Endothelial cell of umbilical vein (primary cell): ENCODE data around the gene TBC1D9. TPM values are rescaled to one million over a fixed set of nuclear protein-coding genes. Genes with fewer than 3 reads are reported as not detected.
A peak's percentile ranks its signal among the peaks of the same experiment; 100 is the strongest.

ENCODE experiments used
- BruUV-seq: library from RNA; stranded (reverse); fragments of 400-500 nt; replicated peaks from 2 replicates; lab custom pipeline; 2021; lab: Mats Ljungman, UMichigan
- CTCF ChIA-PET: fragments of 300-600, 350-600 bp; sonication (Branson Sonifier 250); formaldehyde crosslinking; loops from one replicate; lab custom pipeline; 2021; ENCODE audit warnings: antibody characterized with exemption, inconsistent platforms; lab: Charles Lee
- POLR2A ChIA-PET: fragments of 300-600, 350-600 bp; sonication (Branson Sonifier 250); formaldehyde crosslinking; loops from one replicate; lab custom pipeline; 2021; ENCODE audit warnings: antibody characterized with exemption, inconsistent platforms; lab: Charles Lee
- DNase-seq: peaks from one replicate; pipeline ENCODE4 v3.0.0-alpha.2; 2011; ENCODE audit warnings: low read depth, low spot score
- FAIRE-seq: peaks from 2 replicates; lab custom pipeline; 2011; peaks lifted over from hg19 to GRCh38; lab: Jason Lieb, UNC
- H2AFZ ChIP-seq: 2 replicates; pipeline ENCODE4 v1.6.0; 2012; ENCODE audit warnings: low read depth, low read length, control low read depth, inconsistent platforms
- H3K27ac ChIP-seq: 2 replicates; pipeline ENCODE4 v1.5.1; 2011; ENCODE audit warnings: low read depth, mild to moderate bottlenecking, control low read depth, low read length, moderate library complexity; ENCODE audit not compliant: insufficient read depth
- H3K27me3 ChIP-seq, 2 experiments: 2 replicates each; pipeline versions ENCODE4 v1.6.0 to v1.6.1; 2011; ENCODE audit warnings: low read length in 2 of 2, mixed read lengths in 1 of 2; ENCODE audit not compliant: control insufficient read depth in 2 of 2, insufficient read depth in 2 of 2
- H3K36me3 ChIP-seq, 2 experiments: 2 replicates in 1 of 2; 3 replicates in 1 of 2; pipeline ENCODE4 v1.5.1; 2011; ENCODE audit warnings: low read length in 2 of 2, mild to moderate bottlenecking in 1 of 2, moderate library complexity in 1 of 2; ENCODE audit not compliant: control insufficient read depth in 2 of 2, insufficient read depth in 2 of 2; ENCODE audit errors: extremely low read depth in 1 of 2
- H3K4me1 ChIP-seq: 3 replicates; pipeline ENCODE4 v1.5.1; 2011; ENCODE audit warnings: mild to moderate bottlenecking, low read length; ENCODE audit not compliant: control insufficient read depth, insufficient read depth; ENCODE audit errors: extremely low read depth
- H3K4me2 ChIP-seq: 2 replicates; pipeline ENCODE4 v1.6.1; 2011; ENCODE audit warnings: low read length, control low read depth, mixed read lengths; ENCODE audit not compliant: insufficient read depth
- H3K4me3 ChIP-seq, 3 experiments: fragments of 200-600 bp in 1 of 3; sonication (generic), shearing (Covaris generic) in 1 of 3; replicated peaks in 1 of 3; 2 replicates each; pipeline ENCODE4 v1.5.1; 2011 to 2016; ENCODE audit warnings: control low read depth in 3 of 3, low read length in 3 of 3, mild to moderate bottlenecking in 2 of 3, inconsistent platforms in 1 of 3, low read depth in 1 of 3, moderate library complexity in 1 of 3; ENCODE audit not compliant: insufficient read depth in 1 of 3
- H3K79me2 ChIP-seq: 2 replicates; pipeline ENCODE4 v1.6.0; 2012; ENCODE audit warnings: low read length, inconsistent platforms; ENCODE audit not compliant: control insufficient read depth, insufficient read depth
- H3K9ac ChIP-seq: replicated peaks from 2 replicates; pipeline ENCODE3; 2011; ENCODE audit warnings: low read length, control low read depth; ENCODE audit not compliant: insufficient read depth; ENCODE audit errors: extremely low read depth
- H3K9me1 ChIP-seq: replicated peaks from 3 replicates; pipeline ENCODE4 v1.6.0; 2011; ENCODE audit warnings: mild to moderate bottlenecking, low read length; ENCODE audit not compliant: control insufficient read depth, insufficient read depth; ENCODE audit errors: extremely low read depth
- H3K9me3 ChIP-seq: replicated peaks from 2 replicates; pipeline ENCODE4 v1.5.1; 2012; ENCODE audit warnings: low read length, inconsistent platforms; ENCODE audit not compliant: control insufficient read depth, insufficient read depth
- H4K20me1 ChIP-seq: replicated peaks from 2 replicates; pipeline ENCODE3; 2011; ENCODE audit warnings: mild to moderate bottlenecking, low read length; ENCODE audit not compliant: control insufficient read depth, insufficient read depth; ENCODE audit errors: extremely low read depth
- CTCF ChIP-seq, 2 donors: IDR thresholded peaks; 1 replicate in 1 of 2; 2 replicates in 1 of 2; pipeline ENCODE4 v1.5.1; 2011; ENCODE audit warnings: low read length in 2 of 2, mild to moderate bottlenecking in 2 of 2, moderate library complexity in 2 of 2, control low read depth in 1 of 2, inconsistent platforms in 1 of 2, low read depth in 1 of 2; ENCODE audit not compliant: insufficient read depth in 1 of 2; ENCODE audit errors: extremely low read depth in 1 of 2
- EZH2 ChIP-seq: IDR thresholded peaks from 2 replicates; pipeline ENCODE4 v1.6.1; 2012; ENCODE audit warnings: borderline replicate concordance, low read depth, mild to moderate bottlenecking, moderate library complexity, low read length, inconsistent platforms; ENCODE audit not compliant: severe bottlenecking
- FOS ChIP-seq: IDR thresholded peaks from 2 replicates; pipeline ENCODE4 v1.6.1; 2011; ENCODE audit warnings: mild to moderate bottlenecking, low read length, moderate library complexity, borderline replicate concordance; ENCODE audit not compliant: insufficient read depth
- GATA2 ChIP-seq: IDR thresholded peaks from 2 replicates; pipeline ENCODE4 v1.7.0; 2011; ENCODE audit warnings: low read depth, mild to moderate bottlenecking, moderate library complexity, mixed read lengths, low read length; ENCODE audit not compliant: insufficient read length, insufficient read depth
- JUN ChIP-seq: IDR thresholded peaks from 2 replicates; pipeline ENCODE4 v1.6.1; 2011; ENCODE audit warnings: borderline replicate concordance, low read depth; ENCODE audit not compliant: insufficient read length, insufficient read depth
- MAX ChIP-seq: IDR thresholded peaks from 2 replicates; pipeline ENCODE4 v1.6.1; 2011; ENCODE audit not compliant: insufficient read depth, insufficient read length
- MYC ChIP-seq: IDR thresholded peaks from one replicate; pipeline ENCODE4 v1.6.1; 2011; ENCODE audit warnings: mild to moderate bottlenecking, low read depth, low read length
- POLR2A ChIP-seq: IDR thresholded peaks from 2 replicates; pipeline ENCODE4 v1.6.1; 2012; ENCODE audit warnings: low read depth, mild to moderate bottlenecking, control low read depth, low read length
- POLR2AphosphoS5 ChIP-seq: IDR thresholded peaks from 2 replicates; pipeline ENCODE4 v1.6.1; 2012; ENCODE audit warnings: low read depth, mild to moderate bottlenecking, control low read depth, low read length, moderate library complexity; ENCODE audit not compliant: insufficient read depth
- dilution Hi-C: fragments of 300-500 bp; cut with MboI; formaldehyde crosslinking; loops from one replicate; pipeline ENCODE4 v1.15.0; 2019; ENCODE audit warnings: low sequenced_read_pairs; ENCODE audit not compliant: extremely low pct_ligation_motif_present
- intact Hi-C: fragments of 100-400 bp; cut with micrococcal nuclease; formaldehyde crosslinking; loops from one replicate; pipeline ENCODE4 v1.10.0; 2022
- polyA plus RNA-seq, 4 experiments: library from polyadenylated mRNA; depleted of rRNA in 3 of 4; stranded (reverse) in 3 of 4; unstranded in 1 of 4; fragments of >200 nt; gene quantifications; 2 replicates each; pipeline versions ENCODE4 v1.2.1 to v1.2.3, GENCODE V29; 2011 to 2012; ENCODE audit warnings: missing spikeins in 1 of 4
- total RNA-seq: library from RNA; stranded (reverse); gene quantifications from 2 replicates; pipeline ENCODE4 v1.2.3, GENCODE V29; 2021

TBC1D9 gene
- total and polyA plus RNA-seq, 2 donors (not counting 3 experiments of a cell fraction or from before 2014, with no cell fraction given) = 21.7 to 45.3 TPM

- no TSS peak for BruUV-seq
- DNase-seq (peak; percentile 59), FAIRE-seq (no peak)
- H3K9me3 ChIP-seq = no peaks in the 10 kb centered on the region
- no peaks in the 10 kb centered on the region for H3K4me1 ChIP-seq
- no peaks in the 10 kb centered on the region for H3K79me2 ChIP-seq
- dilution Hi-C loops (no loop called here), intact Hi-C loops (loop anchor here (1.0 kb wide), 1 partner anchor 224 kb away; no protein-coding TSS in a partner anchor)
- ChIA-PET POLR2A (no interaction called here), CTCF (interaction anchor here (1.0 to 3.0 kb wide), 6 partner anchors 12 to 267 kb away, joined by 3 to 18 read pairs (median 4); partner anchors contain the start of gene TBC1D9)
- H3K27me3 ChIP-seq = no peaks in the 10 kb centered on the region
- no peaks in the 10 kb centered on the region for H3K9me1 ChIP-seq
- no peak overlapping the region for H3K4me3 ChIP-seq
- no peak overlapping the region for H3K4me2 ChIP-seq
- no peaks in the 10 kb centered on the region for H4K20me1 ChIP-seq
- peaks cover 7 to 14% of the 10 kb centered on the region in 2 experiments for H3K36me3 ChIP-seq
- TF ChIP-seq MAX = no peak
- TF ChIP-seq JUN = no peak
- TF ChIP-seq FOS = no peak
- TF ChIP-seq POLR2A = no peak
- TF ChIP-seq POLR2AphosphoS5 = no peak
- TF ChIP-seq GATA2 = no peak
- no peak for TF ChIP-seq MYC
- no peak for TF ChIP-seq CTCF (IDR thresholded peaks at IDR 0.05; ENCODE audit: extremely low read depth in 1 of 2, insufficient read depth in 1 of 2, low read depth in 1 of 2, low read length in 2 of 2)
- no peak for TF ChIP-seq EZH2
- no peak overlapping the region for H2AFZ ChIP-seq
- no peak overlapping the region for H3K9ac ChIP-seq
- no peak overlapping the region for H3K27ac ChIP-seq
Observed at GRCh38 chr4:140626661-140627376, 129.4 kb downstream of the TBC1D9 start.
